Inflammatory macrophage treated with lipopolysaccharide for 1 hour (primary cell): ENCODE results near the gene NFYA.

ENCODE experiments used
- DNase-seq, 2 donors: peaks; one replicate each; pipeline ENCODE4 v3.0.0-alpha.2; 2020 to 2022

The NFYA gene

GRCh38 chr6:41047306-41047705, 25.5 kb upstream of the NFYA start:
- DNase-seq: no peak

DNA sequence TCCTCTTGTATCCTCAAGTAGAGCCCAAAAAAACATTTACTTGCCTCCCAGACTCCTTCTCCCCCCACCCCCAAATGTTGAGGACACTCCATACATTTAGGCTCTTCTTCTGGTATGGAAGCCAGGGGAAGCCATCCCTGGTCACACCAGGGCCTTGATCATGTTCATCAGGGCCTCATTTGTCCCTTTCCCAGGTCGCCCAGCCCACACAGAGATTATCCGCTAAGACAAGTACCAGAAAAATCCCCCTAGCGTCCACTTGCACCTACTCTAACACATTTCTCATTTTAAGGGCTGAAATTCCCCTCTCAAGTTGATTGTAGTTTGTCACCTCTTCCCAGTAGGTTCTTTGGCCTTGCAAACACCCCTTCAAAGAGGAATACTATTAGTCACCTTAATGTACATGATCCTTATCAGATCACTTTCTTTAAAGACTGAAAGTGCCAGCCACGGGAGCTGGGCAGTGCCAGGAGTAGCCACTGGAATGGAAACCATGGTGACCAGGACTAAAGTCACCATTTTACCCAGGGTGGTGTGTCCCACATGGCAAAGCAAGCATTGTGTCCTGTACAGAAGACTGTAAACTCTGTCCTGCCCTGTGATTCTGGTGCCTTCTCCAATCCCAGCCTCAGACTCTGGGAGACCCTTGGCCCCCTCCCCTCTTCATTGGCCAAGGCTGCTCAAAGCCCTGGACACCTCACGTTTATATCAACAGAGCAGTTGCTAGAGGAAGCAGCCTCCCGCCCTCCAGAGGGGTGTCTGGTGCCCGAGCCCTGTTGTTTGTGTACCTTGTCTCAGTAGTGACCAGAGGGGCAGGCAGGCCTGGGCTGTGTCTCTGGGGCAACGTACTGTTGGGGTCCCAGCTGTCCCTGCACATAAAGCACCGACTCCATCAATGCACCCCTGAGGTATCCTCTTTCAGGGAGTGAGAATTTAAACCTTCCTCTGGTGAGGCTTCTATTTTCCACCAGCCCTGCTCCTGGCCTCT, 24.7 kb upstream of the NFYA start:
- DNase-seq: no peak

DNA sequence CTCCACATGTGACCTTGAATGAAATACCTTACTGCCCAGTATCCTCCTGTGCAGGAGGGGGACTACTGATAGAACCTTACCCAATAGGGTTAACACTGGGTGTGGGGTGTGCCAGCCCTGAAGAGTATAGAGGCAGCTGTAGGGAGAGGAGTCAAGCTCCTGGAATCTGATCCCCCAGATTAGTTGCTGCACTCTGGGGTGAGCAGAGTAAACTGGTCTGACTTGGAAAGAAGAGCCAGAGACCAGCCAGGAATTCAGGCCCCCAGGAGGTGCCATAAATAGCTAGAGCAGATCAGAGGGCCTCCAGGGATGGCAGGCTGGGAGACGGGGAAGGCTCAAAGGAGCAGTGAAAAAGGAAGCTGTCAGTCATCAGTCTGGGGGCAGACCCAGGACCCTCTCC, 23.3 kb upstream of the NFYA start:
- no peak for DNase-seq

DNA sequence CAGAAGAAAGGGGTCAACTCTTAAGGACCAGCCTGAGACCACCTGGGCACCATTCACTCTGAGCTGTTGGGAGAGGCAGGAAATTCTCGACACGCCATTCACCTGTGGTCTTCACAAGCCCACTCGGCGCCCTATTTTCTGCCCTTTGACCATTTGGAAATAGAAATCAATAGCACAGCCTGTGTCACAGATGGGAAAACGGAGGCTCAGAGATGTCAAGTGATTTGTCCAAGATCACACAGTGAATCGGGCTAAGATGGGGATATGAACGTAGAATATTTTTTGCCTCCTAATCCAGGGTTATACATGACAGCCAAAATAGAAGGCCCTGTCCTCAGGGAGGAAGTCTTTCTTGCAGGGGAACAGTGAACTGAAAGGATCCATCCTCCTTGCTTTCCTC, 22.8 kb upstream of the NFYA start:
- DNase-seq: no peak

GRCh38 chr6:41050536-41050935, 22.2 kb upstream of the NFYA start:
- no peak for DNase-seq

- DNase-seq: peak in 1 of 2 donors; percentile 38
Observed at GRCh38 chr6:41051873-41052272, 20.9 kb upstream of the NFYA start.

DNA sequence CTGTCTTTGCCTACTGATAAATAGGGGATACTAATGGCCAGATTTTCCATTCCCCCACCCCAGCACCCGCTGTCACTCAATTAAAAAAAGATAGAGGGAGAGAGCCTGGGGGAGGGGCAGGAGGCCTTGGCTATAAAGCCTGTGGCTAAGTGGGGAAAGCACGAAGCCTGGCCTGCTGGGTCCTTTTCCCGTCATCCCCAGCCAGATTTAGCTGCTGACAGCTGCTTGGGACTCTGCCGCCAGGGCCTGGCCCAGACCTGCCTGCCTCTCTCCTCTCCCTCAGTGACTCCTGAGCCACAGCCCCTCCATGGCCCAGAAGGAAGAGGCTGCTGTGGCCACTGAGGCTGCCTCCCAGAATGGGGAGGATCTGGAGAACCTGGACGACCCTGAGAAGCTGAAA, 19.7 kb upstream of the NFYA start, which contains the start of gene APOBEC2:
Gene APOBEC2 (plus strand): TSS at position 162 of the 400 bp plus-strand sequence. CDS start 146 bp downstream, at position 308.
- DNase-seq: no peak

- DNase-seq: no peak
Observed at GRCh38 chr6:41054511-41054910, 18.3 kb upstream of the NFYA start.

DNA sequence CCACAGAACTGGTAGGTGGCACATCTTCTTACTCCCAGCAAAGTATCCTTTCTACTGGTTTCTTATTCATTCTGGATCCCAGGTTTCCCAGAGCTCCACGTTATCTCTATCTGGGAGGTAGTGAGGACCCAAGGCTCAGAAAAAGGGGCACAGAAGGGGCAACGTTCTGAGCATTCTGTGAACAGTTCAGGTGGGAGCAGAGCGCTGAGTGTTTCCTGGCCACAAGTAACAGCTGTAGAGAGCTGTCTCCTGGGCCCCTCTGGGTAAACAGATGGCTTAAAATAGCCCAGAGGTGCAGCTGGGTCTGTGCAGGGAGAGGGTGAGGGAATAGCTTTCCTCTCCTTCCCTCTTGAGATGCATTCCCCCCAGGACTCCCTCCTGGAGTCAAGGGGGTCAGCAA, 17.6 kb upstream of the NFYA start:
- no peak for DNase-seq

GRCh38 chr6:41056768-41057490, 15.8 kb upstream of the NFYA start:
- no peak for DNase-seq

- DNase-seq: no peak
Observed at GRCh38 chr6:41058783-41059181, 14.0 kb upstream of the NFYA start.

- no peak for DNase-seq
Observed at GRCh38 chr6:41059556-41059955, 13.2 kb upstream of the NFYA start.

GRCh38 chr6:41061196-41061726, 11.5 kb upstream of the NFYA start:
- DNase-seq: no peak

GRCh38 chr6:41062056-41062455, 10.7 kb upstream of the NFYA start:
- no peak for DNase-seq

GRCh38 chr6:41063884-41064285, 8.9 kb upstream of the NFYA start:
- no peak for DNase-seq

DNA sequence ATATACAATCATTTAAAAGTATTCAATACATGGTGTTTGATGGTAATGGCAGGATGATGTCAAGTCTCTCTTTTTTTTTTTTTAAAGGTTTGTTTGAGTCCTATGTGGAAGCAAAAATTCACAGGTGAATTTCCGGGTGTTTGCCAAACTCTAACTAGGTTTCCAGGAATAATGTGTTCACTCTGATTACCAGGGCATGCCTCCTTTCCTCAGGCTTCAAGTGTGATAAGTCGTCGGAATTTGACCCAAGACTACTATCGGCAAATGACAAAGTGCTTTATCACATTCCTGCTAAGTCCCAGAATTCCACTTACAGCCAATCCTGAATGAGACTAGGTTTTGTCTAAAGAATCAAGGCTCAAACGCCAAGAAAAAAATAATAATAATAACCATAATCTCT, 7.9 kb upstream of the NFYA start:
- no peak for DNase-seq

DNA sequence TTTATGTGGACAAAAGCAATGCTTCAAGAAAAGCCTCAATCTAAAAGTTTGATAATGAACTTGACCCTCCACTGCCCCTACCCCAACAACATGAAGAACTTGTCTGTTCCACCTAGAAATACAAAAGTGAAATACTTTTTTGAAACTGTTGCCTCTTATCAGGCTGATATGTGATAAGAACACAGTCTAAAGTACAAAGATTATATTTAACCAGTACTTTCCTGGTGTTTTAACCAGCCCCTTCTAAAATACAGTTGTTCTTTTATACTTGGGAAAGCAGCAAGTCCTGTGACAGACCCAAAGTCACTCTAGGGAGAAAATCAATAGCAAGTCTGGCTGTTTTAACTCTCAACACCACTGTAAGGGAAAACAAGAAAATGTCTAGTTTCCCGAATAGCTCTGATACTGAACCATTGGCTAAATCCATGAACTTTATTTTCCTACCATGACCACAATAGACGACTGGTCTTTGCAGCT, 7.2 kb upstream of the NFYA start:
- DNase-seq: no peak

GRCh38 chr6:41066867-41067304, 5.9 kb upstream of the NFYA start:
- peak; percentile 59 to 82 for DNase-seq

GRCh38 chr6:41071501-41071922, 1.3 kb upstream of the NFYA start:
- no peak for DNase-seq

GRCh38 chr6:41071923-41072835, 595 bp upstream of the NFYA start, which contains the start of gene OARD1:
Gene OARD1, minus strand, starts transcription at chr6:41072356. Its CDS starts 722 bp downstream, at chr6:41071634.
- DNase-seq: peak; percentile 99 to 100

- peak; percentile 48 to 69 for DNase-seq
Observed at GRCh38 chr6:41073203-41073967, 611 bp downstream of the NFYA start.
